Activated naive CD8-positive, alpha-beta T cell treated with anti-CD3 and anti-CD28 coated beads, Interleukin-2, amount 10 ng/mL, durations not matched to agents 7 days and 5 days (primary cell): ENCODE results near the gene TEAD1. TPM values are rescaled to one million over a fixed set of nuclear protein-coding genes. Genes with fewer than 3 reads are reported as not detected.
"Not testable (repeated sequence)": the region's sequence is repeated elsewhere in the genome, so short reads cannot be mapped to it uniquely, and the experiment has no call there.

Experiments used
- ATAC-seq: fragments of 150-1000 bp; cut with Tn5 transposase; one replicate; pipeline ENCODE4 v1.10.0; 2021; ENCODE audit warnings: low read depth, moderate library complexity
- POLR2A ChIA-PET: fragments of 350-600 bp; sonication (Branson Sonifier 250); formaldehyde crosslinking; loops from one replicate; lab custom pipeline; 2021; ENCODE audit warnings: antibody characterized with exemption; lab: Charles Lee
- DNase-seq: peaks from one replicate; pipeline ENCODE4 v3.0.0; 2021
- H3K27ac Mint-ChIP-seq: one replicate; pipeline ENCODE4 v1.8.0; 2022; ENCODE audit warnings: mild to moderate bottlenecking, mixed read lengths
- H3K27me3 Mint-ChIP-seq: one replicate; pipeline ENCODE4 v1.8.0; 2022; ENCODE audit warnings: mild to moderate bottlenecking, moderate library complexity, mixed read lengths
- H3K36me3 Mint-ChIP-seq: one replicate; pipeline ENCODE4 v1.8.0; 2021; ENCODE audit warnings: mild to moderate bottlenecking, mixed read lengths
- H3K4me1 Mint-ChIP-seq: one replicate; pipeline ENCODE4 v1.8.0; 2021; ENCODE audit warnings: mixed read lengths
- H3K4me3 Mint-ChIP-seq: one replicate; pipeline ENCODE4 v1.8.0; 2022; ENCODE audit warnings: mild to moderate bottlenecking, moderate library complexity, mixed read lengths
- H3K9me3 Mint-ChIP-seq: one replicate; pipeline ENCODE4 v1.8.0; 2021; ENCODE audit warnings: mixed read lengths
- total RNA-seq, 2 experiments: library from RNA; stranded (reverse); gene quantifications; one replicate each; pipeline ENCODE4 v1.2.3, GENCODE V29; 2021

The TEAD1 gene
- total RNA-seq, 2 experiments from 2014 or later: not detected

- Mint-ChIP-seq H3K4me1 (no peaks in the 10 kb centered on the region), H3K9me3 (no peaks in the 10 kb centered on the region), H3K4me3 (no peak overlapping the region), H3K36me3 (no peaks in the 10 kb centered on the region), H3K27ac (no peak overlapping the region), H3K27me3 (peaks cover 22% of the 10 kb centered on the region)
- no peak for ATAC-seq
- POLR2A ChIA-PET: no interaction called here
- DNase-seq: no peak
Observed at GRCh38 chr11:12752868-12753524, 78.8 kb downstream of the TEAD1 start.

- ATAC-seq (no peak), DNase-seq (no peak)
- Mint-ChIP-seq H3K27ac (no peak overlapping the region), H3K4me1 (no peaks in the 10 kb centered on the region), H3K4me3 (no peak overlapping the region), H3K9me3 (no peaks in the 10 kb centered on the region), H3K36me3 (no peaks in the 10 kb centered on the region), H3K27me3 (peaks cover 23% of the 10 kb centered on the region)
- POLR2A ChIA-PET: no interaction called here
Observed at GRCh38 chr11:12754021-12754420, 79.8 kb downstream of the TEAD1 start.

- POLR2A ChIA-PET: no interaction called here
- no peaks in the 10 kb centered on the region for H3K36me3 Mint-ChIP-seq
- no peak for ATAC-seq
- H3K9me3 Mint-ChIP-seq: peaks cover 2% of the 10 kb centered on the region
- peaks cover 28% of the 10 kb centered on the region for H3K27me3 Mint-ChIP-seq
- DNase-seq: no peak
- H3K4me1 Mint-ChIP-seq: no peaks in the 10 kb centered on the region
- no peak overlapping the region for H3K4me3 Mint-ChIP-seq
- H3K27ac Mint-ChIP-seq: no peak overlapping the region
Observed at GRCh38 chr11:12754582-12755234, 80.5 kb downstream of the TEAD1 start.

GRCh38 chr11:12755510-12756453 lies 81.6 kb downstream of the TEAD1 start:
- Mint-ChIP-seq H3K4me1 (no peaks in the 10 kb centered on the region), H3K27me3 (peaks cover 28% of the 10 kb centered on the region), H3K9me3 (peaks cover 2% of the 10 kb centered on the region), H3K4me3 (no peak overlapping the region), H3K27ac (no peak overlapping the region), H3K36me3 (no peaks in the 10 kb centered on the region)
- POLR2A ChIA-PET: no interaction called here
- DNase-seq (no peak), ATAC-seq (no peak)

GRCh38 chr11:12756454-12756806 lies 82.2 kb downstream of the TEAD1 start:
- POLR2A ChIA-PET: no interaction called here
- Mint-ChIP-seq H3K36me3 (no peaks in the 10 kb centered on the region), H3K4me1 (no peaks in the 10 kb centered on the region)

GRCh38 chr11:12756867-12757266 lies 82.6 kb downstream of the TEAD1 start:
- H3K27ac Mint-ChIP-seq: no peak overlapping the region
- DNase-seq: no peak
- peaks cover 27% of the 10 kb centered on the region for H3K27me3 Mint-ChIP-seq
- H3K4me3 Mint-ChIP-seq: no peak overlapping the region
- H3K36me3 Mint-ChIP-seq: no peaks in the 10 kb centered on the region
- peaks cover 2% of the 10 kb centered on the region for H3K9me3 Mint-ChIP-seq
- no peak for ATAC-seq
- POLR2A ChIA-PET: no interaction called here
- H3K4me1 Mint-ChIP-seq: no peaks in the 10 kb centered on the region

More at GRCh38 chr11:12756454-12756806, 82.2 kb downstream of the TEAD1 start:
- Mint-ChIP-seq H3K27ac (no peak overlapping the region), H3K27me3 (peaks cover 26% of the 10 kb centered on the region), H3K9me3 (peaks cover 2% of the 10 kb centered on the region), H3K4me3 (no peak overlapping the region)
- ATAC-seq (no peak), DNase-seq (no peak)

- peaks cover 25% of the 10 kb centered on the region for H3K27me3 Mint-ChIP-seq
- H3K9me3 Mint-ChIP-seq: peaks cover 2% of the 10 kb centered on the region
- H3K36me3 Mint-ChIP-seq: no peaks in the 10 kb centered on the region
Observed at GRCh38 chr11:12757416-12757815, 83.2 kb downstream of the TEAD1 start.

GRCh38 chr11:12758117-12758516 lies 83.9 kb downstream of the TEAD1 start:
- H3K27me3 Mint-ChIP-seq: peaks cover 25% of the 10 kb centered on the region
- not testable (repeated sequence) for H3K27ac Mint-ChIP-seq, H3K4me1 Mint-ChIP-seq, H3K9me3 Mint-ChIP-seq, H3K4me3 Mint-ChIP-seq, DNase-seq, H3K36me3 Mint-ChIP-seq, ATAC-seq
- POLR2A ChIA-PET: interaction anchor here (0.6 kb wide), 1 partner anchor 130 kb away, joined by 4 read pairs; no protein-coding TSS in a partner anchor

More at GRCh38 chr11:12757416-12757815, 83.2 kb downstream of the TEAD1 start:
- no peak for DNase-seq
- Mint-ChIP-seq H3K4me3 (no peak overlapping the region), H3K4me1 (no peaks in the 10 kb centered on the region), H3K27ac (no peak overlapping the region)
- POLR2A ChIA-PET: no interaction called here
- no peak for ATAC-seq

GRCh38 chr11:12761029-12761428 lies 86.8 kb downstream of the TEAD1 start:
- Mint-ChIP-seq H3K4me3 (no peak overlapping the region), H3K36me3 (no peaks in the 10 kb centered on the region), H3K9me3 (peaks cover 2% of the 10 kb centered on the region), H3K27ac (no peak overlapping the region), H3K27me3 (peaks cover 25% of the 10 kb centered on the region), H3K4me1 (no peaks in the 10 kb centered on the region)
- DNase-seq (no peak), ATAC-seq (no peak)
- POLR2A ChIA-PET: no interaction called here

- no peaks in the 10 kb centered on the region for H3K4me1 Mint-ChIP-seq
- H3K9me3 Mint-ChIP-seq: peaks cover 2% of the 10 kb centered on the region
- H3K36me3 Mint-ChIP-seq: no peaks in the 10 kb centered on the region
- no peak for DNase-seq
- POLR2A ChIA-PET: no interaction called here
- peaks cover 25% of the 10 kb centered on the region for H3K27me3 Mint-ChIP-seq
- no peak overlapping the region for H3K4me3 Mint-ChIP-seq
- no peak overlapping the region for H3K27ac Mint-ChIP-seq
- ATAC-seq: no peak
Observed at GRCh38 chr11:12762278-12762677, 88.1 kb downstream of the TEAD1 start.

GRCh38 chr11:12762696-12763324 lies 88.6 kb downstream of the TEAD1 start:
- Mint-ChIP-seq H3K36me3 (no peaks in the 10 kb centered on the region), H3K27ac (no peak overlapping the region), H3K4me3 (no peak overlapping the region), H3K27me3 (peaks cover 29% of the 10 kb centered on the region), H3K9me3 (peaks cover 2% of the 10 kb centered on the region), H3K4me1 (no peaks in the 10 kb centered on the region)
- POLR2A ChIA-PET: no interaction called here
- ATAC-seq (no peak), DNase-seq (no peak)

- H3K9me3 Mint-ChIP-seq: no peaks in the 10 kb centered on the region
- no peak for ATAC-seq
- POLR2A ChIA-PET: no interaction called here
- peaks cover 20% of the 10 kb centered on the region for H3K27me3 Mint-ChIP-seq
- no peaks in the 10 kb centered on the region for H3K36me3 Mint-ChIP-seq
- no peaks in the 10 kb centered on the region for H3K4me1 Mint-ChIP-seq
- no peak for DNase-seq
- no peak overlapping the region for H3K27ac Mint-ChIP-seq
- H3K4me3 Mint-ChIP-seq: no peak overlapping the region
Observed at GRCh38 chr11:12764187-12764914, 90.1 kb downstream of the TEAD1 start.
